HL-60 (cell line): ENCODE data around the gene CFAP57.

Source experiments
- DNase-seq, 2 experiments: peaks; one replicate each; pipeline ENCODE4 v3.0.0-alpha.2; 2010 to 2020; ENCODE audit warnings: low read depth in 1 of 2, low spot score in 1 of 2
- H3K27ac ChIP-seq: fragments of 250-450 bp; sonication (Bioruptor Pico); replicated peaks from 2 replicates; pipeline ENCODE4 v1.5.1; 2020; ENCODE audit warnings: mild to moderate bottlenecking, moderate library complexity
- H3K27me3 ChIP-seq: fragments of 250-450 bp; sonication (Bioruptor Pico); 2 replicates; pipeline ENCODE4 v1.5.1; 2021; ENCODE audit warnings: mild to moderate bottlenecking, moderate library complexity; ENCODE audit not compliant: insufficient read depth, poor library complexity, severe bottlenecking
- H3K4me3 ChIP-seq: replicated peaks from 2 replicates; pipeline ENCODE4 v1.5.1; 2011; ENCODE audit warnings: mild to moderate bottlenecking, control low read depth, low read length; ENCODE audit not compliant: insufficient read depth
- GABPA ChIP-seq: IDR thresholded peaks from 2 replicates; pipeline ENCODE4 v1.6.1; 2012; ENCODE audit warnings: low read depth
- POLR2AphosphoS5 ChIP-seq: IDR thresholded peaks from 2 replicates; pipeline ENCODE4 v1.6.1; 2012; ENCODE audit warnings: low read depth
- SPI1 ChIP-seq: IDR thresholded peaks from 2 replicates; pipeline ENCODE4 v1.6.1; 2012; ENCODE audit warnings: low read depth, mild to moderate bottlenecking, borderline replicate concordance
- TF ChIP-seq, protein P1 (sequence below): IDR thresholded peaks from 2 replicates; pipeline ENCODE4 v1.6.1; 2012; ENCODE audit warnings: low read depth; ENCODE audit not compliant: insufficient replicate concordance
- TF ChIP-seq, protein P2 (sequence below): IDR thresholded peaks from one replicate; pipeline ENCODE4 v1.5.1; 2011; ENCODE audit warnings: low read length, control low read depth, inconsistent platforms; ENCODE audit not compliant: insufficient read depth

CFAP57 gene

DNA sequence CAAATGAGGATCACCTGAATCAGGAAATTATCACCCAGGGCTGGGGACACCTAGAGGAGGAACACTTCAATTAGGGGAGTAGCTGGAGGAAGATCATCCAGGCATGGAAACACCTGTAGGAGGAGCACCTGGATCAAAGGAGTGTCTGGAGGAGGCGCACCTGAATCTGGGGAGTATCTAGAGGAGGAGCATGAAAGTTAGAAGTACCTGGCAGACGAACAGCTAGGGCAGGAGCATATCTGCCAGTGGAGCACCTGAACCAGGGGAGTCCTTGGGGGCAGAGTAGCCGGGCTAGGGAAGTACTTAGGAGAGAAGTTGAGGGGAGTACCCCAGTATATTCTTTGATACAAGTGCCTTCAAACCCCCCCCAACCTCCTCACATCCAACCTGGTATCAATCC, 111.9 kb downstream of the CFAP57 start:
- Histone ChIP-seq H3K4me3 (no peak overlapping the region), H3K27me3 (no peaks in the 10 kb centered on the region), H3K27ac (no peak overlapping the region)
- TF ChIP-seq SPI1 (no peak), POLR2AphosphoS5 (no peak), GABPA (no peak)
- TF ChIP-seq, protein P1, sequence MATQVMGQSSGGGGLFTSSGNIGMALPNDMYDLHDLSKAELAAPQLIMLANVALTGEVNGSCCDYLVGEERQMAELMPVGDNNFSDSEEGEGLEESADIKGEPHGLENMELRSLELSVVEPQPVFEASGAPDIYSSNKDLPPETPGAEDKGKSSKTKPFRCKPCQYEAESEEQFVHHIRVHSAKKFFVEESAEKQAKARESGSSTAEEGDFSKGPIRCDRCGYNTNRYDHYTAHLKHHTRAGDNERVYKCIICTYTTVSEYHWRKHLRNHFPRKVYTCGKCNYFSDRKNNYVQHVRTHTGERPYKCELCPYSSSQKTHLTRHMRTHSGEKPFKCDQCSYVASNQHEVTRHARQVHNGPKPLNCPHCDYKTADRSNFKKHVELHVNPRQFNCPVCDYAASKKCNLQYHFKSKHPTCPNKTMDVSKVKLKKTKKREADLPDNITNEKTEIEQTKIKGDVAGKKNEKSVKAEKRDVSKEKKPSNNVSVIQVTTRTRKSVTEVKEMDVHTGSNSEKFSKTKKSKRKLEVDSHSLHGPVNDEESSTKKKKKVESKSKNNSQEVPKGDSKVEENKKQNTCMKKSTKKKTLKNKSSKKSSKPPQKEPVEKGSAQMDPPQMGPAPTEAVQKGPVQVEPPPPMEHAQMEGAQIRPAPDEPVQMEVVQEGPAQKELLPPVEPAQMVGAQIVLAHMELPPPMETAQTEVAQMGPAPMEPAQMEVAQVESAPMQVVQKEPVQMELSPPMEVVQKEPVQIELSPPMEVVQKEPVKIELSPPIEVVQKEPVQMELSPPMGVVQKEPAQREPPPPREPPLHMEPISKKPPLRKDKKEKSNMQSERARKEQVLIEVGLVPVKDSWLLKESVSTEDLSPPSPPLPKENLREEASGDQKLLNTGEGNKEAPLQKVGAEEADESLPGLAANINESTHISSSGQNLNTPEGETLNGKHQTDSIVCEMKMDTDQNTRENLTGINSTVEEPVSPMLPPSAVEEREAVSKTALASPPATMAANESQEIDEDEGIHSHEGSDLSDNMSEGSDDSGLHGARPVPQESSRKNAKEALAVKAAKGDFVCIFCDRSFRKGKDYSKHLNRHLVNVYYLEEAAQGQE, result no peak
- TF ChIP-seq, protein P2, sequence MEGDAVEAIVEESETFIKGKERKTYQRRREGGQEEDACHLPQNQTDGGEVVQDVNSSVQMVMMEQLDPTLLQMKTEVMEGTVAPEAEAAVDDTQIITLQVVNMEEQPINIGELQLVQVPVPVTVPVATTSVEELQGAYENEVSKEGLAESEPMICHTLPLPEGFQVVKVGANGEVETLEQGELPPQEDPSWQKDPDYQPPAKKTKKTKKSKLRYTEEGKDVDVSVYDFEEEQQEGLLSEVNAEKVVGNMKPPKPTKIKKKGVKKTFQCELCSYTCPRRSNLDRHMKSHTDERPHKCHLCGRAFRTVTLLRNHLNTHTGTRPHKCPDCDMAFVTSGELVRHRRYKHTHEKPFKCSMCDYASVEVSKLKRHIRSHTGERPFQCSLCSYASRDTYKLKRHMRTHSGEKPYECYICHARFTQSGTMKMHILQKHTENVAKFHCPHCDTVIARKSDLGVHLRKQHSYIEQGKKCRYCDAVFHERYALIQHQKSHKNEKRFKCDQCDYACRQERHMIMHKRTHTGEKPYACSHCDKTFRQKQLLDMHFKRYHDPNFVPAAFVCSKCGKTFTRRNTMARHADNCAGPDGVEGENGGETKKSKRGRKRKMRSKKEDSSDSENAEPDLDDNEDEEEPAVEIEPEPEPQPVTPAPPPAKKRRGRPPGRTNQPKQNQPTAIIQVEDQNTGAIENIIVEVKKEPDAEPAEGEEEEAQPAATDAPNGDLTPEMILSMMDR, result no peak
- no peak for DNase-seq

DNA sequence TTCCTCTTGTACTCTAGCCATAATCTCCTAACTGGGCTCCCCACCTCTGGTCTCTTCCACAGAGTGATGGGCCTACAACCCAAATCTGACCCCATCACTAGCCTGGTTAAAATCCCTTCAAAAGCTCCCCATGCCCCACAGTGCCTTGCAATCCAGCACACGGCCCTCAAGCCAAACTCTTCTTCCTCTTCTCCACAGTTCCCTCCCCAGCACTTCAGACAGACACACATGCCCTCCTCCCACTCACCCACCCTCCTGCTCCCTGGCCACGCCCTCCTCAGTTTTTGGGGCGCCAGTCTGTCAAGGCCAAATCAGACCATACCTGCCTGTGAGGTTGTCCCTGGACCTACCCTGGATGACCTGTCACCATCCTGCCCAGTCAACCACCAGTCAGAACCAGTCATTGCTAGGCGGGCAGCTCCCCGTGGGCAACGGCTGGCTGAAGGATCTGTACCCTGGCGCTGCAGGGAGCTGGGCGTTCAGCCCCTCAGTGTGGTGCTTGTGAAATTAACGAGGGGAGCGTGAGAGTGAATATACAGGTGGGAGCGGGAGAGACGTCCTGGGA, 112.5 kb downstream of the CFAP57 start:
- TF ChIP-seq, protein P2, result no peak
- TF ChIP-seq GABPA (no peak), SPI1 (no peak), POLR2AphosphoS5 (no peak)
- TF ChIP-seq, protein P1, result no peak
- no peak overlapping the region for H3K4me3 ChIP-seq
- DNase-seq, result no peak
- no peak overlapping the region for H3K27ac ChIP-seq
- no peaks in the 10 kb centered on the region for H3K27me3 ChIP-seq

DNA sequence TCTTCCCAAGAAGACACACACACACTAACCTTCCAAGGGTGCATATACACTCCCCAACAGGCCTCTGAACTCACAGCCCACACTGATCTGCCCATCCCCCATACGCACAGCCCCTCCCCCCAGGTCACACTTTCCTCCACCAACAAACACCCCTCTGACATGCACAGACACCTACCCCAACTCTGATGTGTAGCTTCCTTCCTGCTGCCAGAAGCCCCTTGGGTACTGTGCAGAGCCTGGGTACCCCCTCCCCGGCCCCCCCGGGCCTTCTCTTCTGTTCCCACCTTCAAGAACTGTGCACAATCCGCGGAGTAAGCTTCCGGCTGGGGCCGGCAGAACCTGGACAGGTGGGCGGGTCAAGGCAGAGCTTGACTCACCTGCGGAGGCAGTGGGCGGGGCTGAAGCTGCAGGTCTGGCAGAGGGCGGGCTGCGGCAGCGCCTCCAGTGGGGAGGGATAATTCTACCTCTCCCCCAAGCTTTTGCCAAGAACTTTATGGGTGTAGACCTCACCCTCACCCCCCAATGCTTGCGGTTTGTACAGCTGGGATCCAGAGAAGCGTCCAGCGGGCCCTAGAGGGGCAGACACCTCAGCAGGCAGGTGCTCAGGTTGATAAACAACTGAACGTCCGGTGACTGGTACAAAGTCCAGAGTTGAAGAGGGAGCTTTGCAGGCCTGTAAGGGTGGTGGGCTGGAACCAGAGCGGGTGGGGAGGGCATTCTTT, 113.3 kb downstream of the CFAP57 start, which contains the start of gene C1orf210:
Gene C1orf210 (minus strand): TSS at position 313 of the 722 bp plus-strand sequence. CDS start 2,311 bp downstream, outside the sequence.
- H3K27me3 ChIP-seq, result no peaks in the 10 kb centered on the region
- no peak within 1 kb of the TSS for H3K27ac ChIP-seq
- TF ChIP-seq POLR2AphosphoS5 (no peak), SPI1 (no peak), GABPA (no peak)
- TF ChIP-seq, protein P2, result no peak
- TF ChIP-seq, protein P1, result no peak
- H3K4me3 ChIP-seq, result no peak within 1 kb of the TSS
- no peak for DNase-seq
